ENCODE results near the gene APPBP2.

- TF ChIP-seq POLR2AphosphoS5 (IDR thresholded peaks at IDR 0.05) (no peak), CTCF (IDR thresholded peaks at IDR 0.05 in 8 of 11, conservative IDR thresholded peaks at IDR 0.05 in 3 of 11) (no peak), POLR2A (IDR thresholded peaks at IDR 0.05) (no peak)
Observed at GRCh38 chr17:60538726-60539125, 12.7 kb upstream of the APPBP2 start.

Measured in spleen (tissue), 7 donors.